Globus pallidus (tissue), 1 donor: ENCODE data around the gene RHOXF2.
"Not testable (repeated sequence)": the region's sequence is repeated elsewhere in the genome, so short reads cannot be mapped to it uniquely, and the experiment has no call there.

Experiments
- DNase-seq: peaks from one replicate; pipeline ENCODE4 v3.0.0-alpha.2; 2015; ENCODE audit warnings: low spot score

The RHOXF2 gene

GRCh38 chrX:120158313-120158712, at the start of gene RHOXF2:
RHOXF2 (plus strand) TSS chrX:120158613; CDS start chrX:120158751, 138 bp downstream.
- not testable (repeated sequence) for DNase-seq

GRCh38 chrX:120109378-120109777, 49.0 kb upstream of the RHOXF2 start:
- no peak for DNase-seq

- no peak for DNase-seq
These were observed 46.8 kb upstream of the RHOXF2 start for GRCh38 chrX:120111611-120112010.

- DNase-seq, result no peak
These were observed 42.9 kb upstream of the RHOXF2 start, which contains the start of gene RHOXF1 for GRCh38 chrX:120115438-120115963. RHOXF1 (minus strand) TSS chrX:120115913; CDS start chrX:120115862, 51 bp downstream.

- DNase-seq, result no peak
These were observed 38.2 kb upstream of the RHOXF2 start for GRCh38 chrX:120120223-120120622.

GRCh38 chrX:120125444-120125843, 33.0 kb upstream of the RHOXF2 start:
- DNase-seq, result no peak

GRCh38 chrX:120128306-120128846, 30.0 kb upstream of the RHOXF2 start:
- not testable (repeated sequence) for DNase-seq

- DNase-seq, result no peak
These were observed 22.3 kb upstream of the RHOXF2 start for GRCh38 chrX:120136128-120136527.

GRCh38 chrX:120136840-120137239, 21.6 kb upstream of the RHOXF2 start:
- no peak for DNase-seq

GRCh38 chrX:120137439-120137838, 21.0 kb upstream of the RHOXF2 start:
- DNase-seq, result no peak

- no peak for DNase-seq
These were observed 18.0 kb upstream of the RHOXF2 start for GRCh38 chrX:120140293-120140981.

- DNase-seq, result no peak
These were observed 14.1 kb upstream of the RHOXF2 start for GRCh38 chrX:120144178-120144844.

- no peak for DNase-seq
These were observed 13.0 kb upstream of the RHOXF2 start for GRCh38 chrX:120145295-120145925.

- not testable (repeated sequence) for DNase-seq
These were observed 12.1 kb upstream of the RHOXF2 start for GRCh38 chrX:120146323-120146722.

GRCh38 chrX:120147537-120147936, 10.9 kb upstream of the RHOXF2 start:
- no peak for DNase-seq

- not testable (repeated sequence) for DNase-seq
These were observed 8.2 kb upstream of the RHOXF2 start for GRCh38 chrX:120150109-120150744.

- DNase-seq, result not testable (repeated sequence)
These were observed 673 bp downstream of the RHOXF2 start for GRCh38 chrX:120159086-120159485.

GRCh38 chrX:120193254-120193653, 34.8 kb downstream of the RHOXF2 start:
- DNase-seq, result not testable (repeated sequence)

- not testable (repeated sequence) for DNase-seq
These were observed 35.3 kb downstream of the RHOXF2 start for GRCh38 chrX:120193720-120194119.

- DNase-seq, result not testable (repeated sequence)
These were observed 37.4 kb downstream of the RHOXF2 start for GRCh38 chrX:120195786-120196185.

GRCh38 chrX:120196626-120197283, 38.3 kb downstream of the RHOXF2 start:
- not testable (repeated sequence) for DNase-seq
